BJ (cell line): ENCODE measurements around the gene SHB. TPM values are rescaled to one million over a fixed set of nuclear protein-coding genes. Genes with fewer than 3 reads are reported as not detected.

Source experiments
- CTCF ChIA-PET: fragments of 350-600 bp; formaldehyde crosslinking; extraction: SDS; loops from one replicate; lab custom pipeline; 2021; ENCODE audit warnings: antibody characterized with exemption, inconsistent platforms; lab: Yijun Ruan, JAX
- POLR2A ChIA-PET: fragments of 300-600 bp; sonication (Branson Sonifier 250); formaldehyde crosslinking; extraction: SDS; loops from one replicate; lab custom pipeline; 2021; ENCODE audit warnings: antibody characterized with exemption; lab: Charles Lee
- DNase-seq: peaks from one replicate; pipeline ENCODE4 v3.0.0-alpha.2; 2011; ENCODE audit warnings: low read depth
- H3K27me3 ChIP-seq: 2 replicates; pipeline ENCODE4 v1.6.0; 2011; ENCODE audit warnings: low read length; ENCODE audit not compliant: control insufficient read depth, insufficient read depth
- H3K36me3 ChIP-seq: 2 replicates; pipeline ENCODE4 v1.5.1; 2011; ENCODE audit warnings: low read length; ENCODE audit not compliant: control insufficient read depth, insufficient read depth
- H3K4me3 ChIP-seq: 2 replicates; pipeline ENCODE4 v1.5.1; 2011; ENCODE audit warnings: low read depth, mild to moderate bottlenecking, control low read depth, low read length
- polyA plus RNA-seq: library from polyadenylated mRNA; depleted of rRNA; stranded (reverse); fragments of >200 nt; gene quantifications from 2 replicates; pipeline ENCODE4 v1.2.3, GENCODE V29; 2011
- TF ChIP-seq, protein P1 (sequence below): IDR thresholded peaks from 2 replicates; pipeline ENCODE4 v1.5.1; 2011; ENCODE audit warnings: low read depth, mild to moderate bottlenecking, control low read depth, inconsistent platforms, low read length, moderate library complexity; ENCODE audit not compliant: insufficient read depth

Gene SHB
- polyA plus RNA-seq, 1 experiment: 18.6 TPM

DNA sequence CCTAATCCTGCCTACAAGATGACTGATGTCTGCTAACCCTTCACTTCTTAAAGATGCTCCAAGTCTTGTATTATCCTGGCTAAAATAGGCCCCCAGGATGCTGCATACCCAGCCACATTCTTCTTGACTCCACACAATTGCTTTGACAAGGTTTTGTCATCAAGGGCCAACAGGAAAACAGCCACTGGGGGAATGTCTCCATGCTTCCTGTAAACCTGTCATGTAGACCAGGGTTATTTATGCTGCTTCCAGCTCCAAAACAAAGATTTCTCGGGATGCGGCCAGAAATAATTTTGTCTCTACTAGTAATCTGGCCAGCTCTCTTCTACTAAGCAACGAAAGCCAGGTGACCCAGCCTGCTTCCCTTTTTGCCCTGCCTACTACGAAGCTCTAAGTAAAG, 53.8 kb downstream of the SHB start:
- H3K36me3 ChIP-seq: peaks cover 5% of the 10 kb centered on the region
- H3K27me3 ChIP-seq: no peaks in the 10 kb centered on the region
- TF ChIP-seq, protein P1, sequence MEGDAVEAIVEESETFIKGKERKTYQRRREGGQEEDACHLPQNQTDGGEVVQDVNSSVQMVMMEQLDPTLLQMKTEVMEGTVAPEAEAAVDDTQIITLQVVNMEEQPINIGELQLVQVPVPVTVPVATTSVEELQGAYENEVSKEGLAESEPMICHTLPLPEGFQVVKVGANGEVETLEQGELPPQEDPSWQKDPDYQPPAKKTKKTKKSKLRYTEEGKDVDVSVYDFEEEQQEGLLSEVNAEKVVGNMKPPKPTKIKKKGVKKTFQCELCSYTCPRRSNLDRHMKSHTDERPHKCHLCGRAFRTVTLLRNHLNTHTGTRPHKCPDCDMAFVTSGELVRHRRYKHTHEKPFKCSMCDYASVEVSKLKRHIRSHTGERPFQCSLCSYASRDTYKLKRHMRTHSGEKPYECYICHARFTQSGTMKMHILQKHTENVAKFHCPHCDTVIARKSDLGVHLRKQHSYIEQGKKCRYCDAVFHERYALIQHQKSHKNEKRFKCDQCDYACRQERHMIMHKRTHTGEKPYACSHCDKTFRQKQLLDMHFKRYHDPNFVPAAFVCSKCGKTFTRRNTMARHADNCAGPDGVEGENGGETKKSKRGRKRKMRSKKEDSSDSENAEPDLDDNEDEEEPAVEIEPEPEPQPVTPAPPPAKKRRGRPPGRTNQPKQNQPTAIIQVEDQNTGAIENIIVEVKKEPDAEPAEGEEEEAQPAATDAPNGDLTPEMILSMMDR: no peak
- no peak for DNase-seq
- ChIA-PET CTCF (interaction anchor here (1.5 to 6.0 kb wide), 4 partner anchors 11 to 100 kb away, joined by 3 to 30 read pairs (median 14); partner anchors contain the start of gene SHB), POLR2A (no interaction called here)
- H3K4me3 ChIP-seq: no peak overlapping the region

DNA sequence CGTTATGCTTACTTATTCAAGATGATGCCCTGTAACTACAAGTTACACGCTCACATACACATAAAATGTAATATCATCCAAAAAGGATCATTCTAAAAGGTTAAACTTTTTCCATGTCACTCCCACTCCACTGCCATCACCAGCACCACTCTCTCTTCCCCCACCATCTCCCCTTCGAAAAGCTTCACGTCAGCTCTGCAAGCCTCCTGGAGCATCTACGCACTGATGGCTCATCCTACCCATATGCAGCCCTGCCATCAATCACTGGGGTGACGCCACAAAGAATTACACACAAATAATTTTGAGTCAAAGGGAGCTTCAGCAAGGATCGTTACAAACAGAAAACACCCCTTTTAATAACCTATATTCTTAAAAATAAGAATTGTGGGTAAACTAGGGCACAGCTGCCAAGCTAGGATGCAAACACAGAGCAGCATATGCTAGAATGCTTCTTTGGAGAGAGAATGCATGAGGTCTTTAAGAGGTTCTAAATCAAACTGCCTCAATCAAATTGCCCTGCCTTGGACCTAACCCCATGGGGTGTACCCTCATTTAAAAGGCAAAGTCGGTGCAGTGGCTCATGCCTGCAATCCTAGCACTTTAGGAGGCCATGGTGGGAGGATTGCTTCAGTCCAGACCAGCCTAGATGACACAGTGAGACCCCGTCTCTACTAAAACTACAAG, 56.1 kb downstream of the SHB start:
- TF ChIP-seq, protein P1: no peak
- DNase-seq: no peak
- ChIA-PET POLR2A (no interaction called here), CTCF (interaction anchor here (1.1 kb wide), 1 partner anchor 69 kb away, joined by 3 read pairs; no protein-coding TSS in a partner anchor)
- Histone ChIP-seq H3K36me3 (peaks cover 5% of the 10 kb centered on the region), H3K27me3 (no peaks in the 10 kb centered on the region), H3K4me3 (no peak overlapping the region)

DNA sequence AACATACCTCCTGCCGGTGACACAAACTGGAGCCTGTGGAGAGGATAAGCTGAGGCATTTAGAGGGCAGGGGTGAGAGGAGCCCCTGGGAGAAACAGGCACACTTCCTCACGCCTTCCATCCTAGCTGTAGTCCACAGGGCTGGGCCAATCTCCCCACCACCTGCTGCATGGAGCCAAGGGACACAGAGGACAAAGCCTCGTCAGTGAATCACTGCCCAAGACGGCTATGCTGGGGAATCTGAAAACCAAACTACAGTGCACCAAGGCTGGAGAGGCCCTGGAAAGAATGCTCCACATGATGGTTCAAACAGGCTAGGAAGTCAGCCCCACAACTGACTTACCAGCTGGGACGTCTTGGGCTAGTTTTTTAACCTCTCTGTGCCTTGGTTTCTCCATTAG, 57.0 kb downstream of the SHB start:
- H3K36me3 ChIP-seq: peaks cover 5% of the 10 kb centered on the region
- POLR2A ChIA-PET: no interaction called here
- TF ChIP-seq, protein P1: no peak
- no peaks in the 10 kb centered on the region for H3K27me3 ChIP-seq
- CTCF ChIA-PET: interaction anchor here (1.1 kb wide), 1 partner anchor 70 kb away, joined by 3 read pairs; no protein-coding TSS in a partner anchor
- no peak overlapping the region for H3K4me3 ChIP-seq
- DNase-seq: no peak

GRCh38 chr9:38010918-38011704, 57.9 kb downstream of the SHB start:
- POLR2A ChIA-PET: no interaction called here
- Histone ChIP-seq H3K27me3 (no peaks in the 10 kb centered on the region), H3K36me3 (peaks cover 5% of the 10 kb centered on the region), H3K4me3 (no peak overlapping the region)
- TF ChIP-seq, protein P1: no peak
- CTCF ChIA-PET: no interaction called here
- no peak for DNase-seq

DNA sequence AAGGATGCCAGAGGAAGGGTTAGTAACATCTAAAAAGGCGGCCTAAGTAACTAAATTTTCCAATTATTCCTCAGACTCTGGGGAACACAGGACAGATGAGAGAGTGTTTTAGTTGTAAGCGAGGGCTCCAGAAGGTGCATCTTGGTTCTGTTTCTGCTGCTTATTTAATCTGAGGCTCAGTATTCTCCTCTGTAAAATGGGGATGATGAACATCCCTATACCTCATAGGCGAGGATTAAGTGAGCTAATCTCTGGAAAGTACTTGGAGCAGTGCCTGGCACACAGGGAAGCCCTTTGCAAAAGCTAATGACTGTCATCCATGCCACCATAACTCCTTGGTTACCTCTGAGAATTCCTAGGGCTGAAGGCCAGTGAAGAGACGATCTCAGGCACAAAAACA, 59.0 kb downstream of the SHB start:
- ChIA-PET POLR2A (no interaction called here), CTCF (interaction anchor here (1.5 kb wide), 1 partner anchor 77 kb away, joined by 3 read pairs; no protein-coding TSS in a partner anchor)
- peaks cover 5% of the 10 kb centered on the region; the same call in 1 of the 2 replicates for H3K36me3 ChIP-seq
- no peak overlapping the region for H3K4me3 ChIP-seq
- no peaks in the 10 kb centered on the region for H3K27me3 ChIP-seq
- TF ChIP-seq, protein P1: no peak
- no peak for DNase-seq
